ENCODE results near the gene PSMD3. TPM values are rescaled to one million over a fixed set of nuclear protein-coding genes. Genes with fewer than 3 reads are reported as not detected.
"Not testable (repeated sequence)": the region's sequence is repeated elsewhere in the genome, so short reads cannot be mapped to it uniquely, and the experiment has no call there.

The PSMD3 gene
- total RNA-seq, 4 donors from 2014 or later, result 211 to 364 (median 329) TPM

- ATAC-seq, result no peak
- in situ Hi-C loops (cut with MboI; ENCODE audit: low sequenced_read_pairs in 4 of 4), result no loop called here
- intact Hi-C loops (cut with DNase I; ENCODE audit: low total_unique reads), result no loop called here
Observed at GRCh38 chr17:40004072-40004471, 23.5 kb downstream of the PSMD3 start.

GRCh38 chr17:40004712-40005111 is 24.1 kb downstream of the PSMD3 start:
- TF ChIP-seq POLR2A (IDR thresholded peaks at IDR 0.05), result no peak
- TF ChIP-seq, protein P1, sequence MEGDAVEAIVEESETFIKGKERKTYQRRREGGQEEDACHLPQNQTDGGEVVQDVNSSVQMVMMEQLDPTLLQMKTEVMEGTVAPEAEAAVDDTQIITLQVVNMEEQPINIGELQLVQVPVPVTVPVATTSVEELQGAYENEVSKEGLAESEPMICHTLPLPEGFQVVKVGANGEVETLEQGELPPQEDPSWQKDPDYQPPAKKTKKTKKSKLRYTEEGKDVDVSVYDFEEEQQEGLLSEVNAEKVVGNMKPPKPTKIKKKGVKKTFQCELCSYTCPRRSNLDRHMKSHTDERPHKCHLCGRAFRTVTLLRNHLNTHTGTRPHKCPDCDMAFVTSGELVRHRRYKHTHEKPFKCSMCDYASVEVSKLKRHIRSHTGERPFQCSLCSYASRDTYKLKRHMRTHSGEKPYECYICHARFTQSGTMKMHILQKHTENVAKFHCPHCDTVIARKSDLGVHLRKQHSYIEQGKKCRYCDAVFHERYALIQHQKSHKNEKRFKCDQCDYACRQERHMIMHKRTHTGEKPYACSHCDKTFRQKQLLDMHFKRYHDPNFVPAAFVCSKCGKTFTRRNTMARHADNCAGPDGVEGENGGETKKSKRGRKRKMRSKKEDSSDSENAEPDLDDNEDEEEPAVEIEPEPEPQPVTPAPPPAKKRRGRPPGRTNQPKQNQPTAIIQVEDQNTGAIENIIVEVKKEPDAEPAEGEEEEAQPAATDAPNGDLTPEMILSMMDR (IDR thresholded peaks at IDR 0.05 in 4 of 5, conservative IDR thresholded peaks at IDR 0.05 in 1 of 5), result no peak
- no peak overlapping the region for H3K4me3 ChIP-seq
- in situ Hi-C loops (cut with MboI; ENCODE audit: low sequenced_read_pairs in 4 of 4) (no loop called here), intact Hi-C loops (cut with DNase I; ENCODE audit: low total_unique reads) (no loop called here)
- H3K9me3 ChIP-seq, result no peaks in the 10 kb centered on the region
- no peak for ATAC-seq
- H3K36me3 ChIP-seq, result no peaks in the 10 kb centered on the region
- peak overlapping the region in 1 of 4 donors; percentile 13 for H3K27ac ChIP-seq
- no peak for DNase-seq
- H3K27me3 ChIP-seq, result no peaks in the 10 kb centered on the region
- peaks cover 0 to 7% of the 10 kb centered on the region in 2 donors for H3K4me1 ChIP-seq

More at GRCh38 chr17:40004072-40004471, 23.5 kb downstream of the PSMD3 start:
- DNase-seq, result no peak
- TF ChIP-seq POLR2A (IDR thresholded peaks at IDR 0.05), result no peak
- TF ChIP-seq, protein P1 (IDR thresholded peaks at IDR 0.05 in 4 of 5, conservative IDR thresholded peaks at IDR 0.05 in 1 of 5), result no peak
- no peak overlapping the region for H3K4me3 ChIP-seq
- peaks cover 0 to 7% of the 10 kb centered on the region in 2 donors for H3K4me1 ChIP-seq
- H3K36me3 ChIP-seq, result no peaks in the 10 kb centered on the region
- no peaks in the 10 kb centered on the region for H3K9me3 ChIP-seq
- H3K27me3 ChIP-seq, result no peaks in the 10 kb centered on the region
- peak overlapping the region in 1 of 4 donors; percentile 13 for H3K27ac ChIP-seq

DNA sequence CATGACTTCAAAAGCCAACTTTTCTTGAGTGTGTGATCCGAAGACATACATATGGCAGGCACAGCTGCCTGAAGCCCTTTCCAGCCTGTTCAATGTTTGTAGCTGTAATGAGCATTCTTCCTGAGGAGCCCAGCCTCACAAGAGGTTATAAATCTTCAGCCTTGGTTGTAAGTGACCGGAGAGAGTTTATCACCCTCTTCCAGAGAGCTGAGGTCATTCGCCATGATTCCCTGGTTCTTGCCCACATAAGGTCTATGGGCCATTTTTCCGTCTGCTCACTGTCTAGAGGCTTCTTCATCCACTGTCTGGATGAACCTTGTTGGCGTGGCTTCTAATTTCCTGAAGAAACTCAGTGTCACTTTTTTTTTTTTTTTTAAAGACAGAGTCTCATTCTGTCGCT is 24.9 kb downstream of the PSMD3 start:
- no peak overlapping the region for H3K4me3 ChIP-seq
- intact Hi-C loops (cut with DNase I; ENCODE audit: low total_unique reads), result no loop called here
- H3K36me3 ChIP-seq, result no peaks in the 10 kb centered on the region
- H3K27me3 ChIP-seq, result no peaks in the 10 kb centered on the region
- no peak for ATAC-seq
- no peaks in the 10 kb centered on the region for H3K9me3 ChIP-seq
- DNase-seq, result no peak
- TF ChIP-seq POLR2A (IDR thresholded peaks at IDR 0.05), result no peak
- TF ChIP-seq, protein P1 (IDR thresholded peaks at IDR 0.05 in 4 of 5, conservative IDR thresholded peaks at IDR 0.05 in 1 of 5), result no peak
- peaks cover 0 to 7% of the 10 kb centered on the region in 2 donors for H3K4me1 ChIP-seq
- in situ Hi-C loops (cut with MboI; ENCODE audit: low sequenced_read_pairs in 4 of 4), result no loop called here
- no peak overlapping the region for H3K27ac ChIP-seq

DNA sequence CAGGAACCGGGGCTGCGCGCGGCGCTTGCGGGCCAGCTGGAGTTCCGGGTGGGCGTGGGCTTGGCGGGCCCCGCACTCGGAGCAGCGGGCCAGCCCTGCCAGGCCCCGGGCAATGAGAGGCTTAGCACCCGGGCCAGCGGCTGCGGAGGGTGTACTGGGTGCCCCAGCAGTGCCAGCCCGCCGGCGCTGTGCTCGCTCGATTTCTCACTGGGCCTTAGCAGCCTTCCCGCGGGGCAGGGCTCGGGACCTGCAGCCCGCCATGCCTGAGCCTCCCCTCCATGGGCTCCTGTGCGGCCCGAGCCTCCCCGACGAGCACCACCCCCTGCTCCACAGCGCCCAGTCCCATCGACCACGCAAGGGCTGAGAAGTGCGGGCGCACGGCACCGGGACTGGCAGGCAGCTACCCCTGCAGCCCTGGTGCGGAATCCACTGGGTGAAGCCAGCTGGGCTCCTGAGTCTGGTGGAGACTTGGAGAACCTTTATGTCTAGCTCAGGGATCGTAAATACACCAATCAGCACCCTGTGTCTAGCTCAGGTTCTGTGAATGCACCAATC is 30.4 kb downstream of the PSMD3 start:
- not testable (repeated sequence) for H3K36me3 ChIP-seq
- intact Hi-C loops (cut with DNase I; ENCODE audit: low total_unique reads), result loop anchor here (5.0 to 10.0 kb wide), 2 partner anchors 156 to 304 kb away; no protein-coding TSS in a partner anchor

GRCh38 chr17:40012017-40012647 is 31.5 kb downstream of the PSMD3 start:
- H3K9me3 ChIP-seq; H3K4me3 ChIP-seq; H3K27me3 ChIP-seq; ATAC-seq; H3K36me3 ChIP-seq; H3K27ac ChIP-seq; in situ Hi-C loops (cut with MboI; ENCODE audit: low sequenced_read_pairs in 4 of 4); DNase-seq: not testable (repeated sequence)
- intact Hi-C loops (cut with DNase I; ENCODE audit: low total_unique reads), result loop anchor here (2.0 to 10.0 kb wide), 3 partner anchors 75 to 303 kb away; no protein-coding TSS in a partner anchor
- peaks cover 18 to 29% of the 10 kb centered on the region in 2 donors for H3K4me1 ChIP-seq

More for the DNA sequence above, 30.4 kb downstream of the PSMD3 start:
- in situ Hi-C loops (cut with MboI; ENCODE audit: low sequenced_read_pairs in 4 of 4); ATAC-seq; H3K27ac ChIP-seq; DNase-seq; H3K4me3 ChIP-seq; H3K27me3 ChIP-seq; H3K9me3 ChIP-seq: not testable (repeated sequence)
- H3K4me1 ChIP-seq, result peaks cover 18% of the 10 kb centered on the region in 2 donors

Data from gastrocnemius medialis (tissue), 4 donors.